H1 (cell line): ENCODE data around the gene ELP5. TPM values are rescaled to one million over a fixed set of nuclear protein-coding genes. Genes with fewer than 3 reads are reported as not detected.

Source experiments
- BACH1 ChIP-seq: IDR thresholded peaks from 2 replicates; pipeline ENCODE4 v1.6.1; 2012; ENCODE audit warnings: low read length, improper control_type of control experiment
- BRCA1 ChIP-seq: IDR thresholded peaks from 2 replicates; pipeline ENCODE4 v1.6.1; 2012; ENCODE audit warnings: low read depth, low read length, improper control_type of control experiment
- POLR2A ChIP-seq, 2 experiments: IDR thresholded peaks; 1 replicate in 1 of 2; 2 replicates in 1 of 2; pipeline ENCODE4 v1.6.1; 2011; ENCODE audit warnings: low read depth in 2 of 2, low read length in 2 of 2, mild to moderate bottlenecking in 2 of 2; ENCODE audit errors: control extremely low read depth in 1 of 2
- SP1 ChIP-seq: IDR thresholded peaks from 2 replicates; pipeline ENCODE4 v1.6.1; 2011; ENCODE audit warnings: low read depth, low read length
- polyA plus RNA-seq, 7 experiments: library from polyadenylated mRNA; depleted of rRNA in 3 of 7; stranded (reverse) in 5 of 7; unstranded in 2 of 7; fragments of >200 nt in 5 of 7; fragments of 200-250 nt in 2 of 7; gene quantifications; 1 replicate in 5 of 7; 2 replicates in 1 of 7; 4 replicates in 1 of 7; pipeline versions ENCODE4 v1.2.1 to v1.2.3, GENCODE V29; 2011 to 2013; ENCODE audit warnings: missing spikeins in 2 of 7, mixed read lengths in 2 of 7
- total RNA-seq: library from RNA; stranded (reverse); fragmentation: NEBNext Ultra II Directional; extraction: Animal tissue kit (Norgen Biotek cat#: 25700); gene quantifications from 2 replicates; pipeline ENCODE4 v1.2.1, GENCODE V29; 2021
- TF ChIP-seq, protein P1 (sequence below): fragments of 300-600 bp; sonication (generic); IDR thresholded peaks from 2 replicates; pipeline ENCODE4 v1.7.1; 2012; ENCODE audit warnings: low read length, moderate library complexity, mild to moderate bottlenecking, inconsistent platforms; ENCODE audit not compliant: insufficient replicate concordance

Gene ELP5
- total and polyA plus RNA-seq, 2 of the 8 experiments (the other 6 are each of a cell fraction or from before 2014, with no cell fraction given) = 75.4 to 107 TPM

DNA sequence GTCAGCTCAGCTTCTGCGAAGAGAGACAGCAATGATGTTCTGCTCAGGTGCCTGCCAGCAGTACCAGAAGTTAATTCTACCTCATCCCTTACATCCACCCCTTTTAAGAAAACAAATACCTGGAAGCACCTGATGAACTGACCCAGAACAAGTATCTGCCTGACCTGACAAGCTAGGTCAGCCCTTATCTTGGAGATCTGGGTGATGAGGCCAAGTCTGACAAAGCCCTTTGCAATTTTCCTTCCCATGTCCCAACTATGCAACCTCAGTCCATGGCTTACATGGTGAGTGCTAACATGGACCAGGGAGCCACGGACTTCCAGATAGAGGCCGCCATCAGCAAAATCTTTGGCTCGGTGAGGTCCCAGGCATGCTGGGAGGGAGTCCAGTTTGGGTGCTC, 28.6 kb upstream of the ELP5 start (continued):
- TF ChIP-seq, protein P1, sequence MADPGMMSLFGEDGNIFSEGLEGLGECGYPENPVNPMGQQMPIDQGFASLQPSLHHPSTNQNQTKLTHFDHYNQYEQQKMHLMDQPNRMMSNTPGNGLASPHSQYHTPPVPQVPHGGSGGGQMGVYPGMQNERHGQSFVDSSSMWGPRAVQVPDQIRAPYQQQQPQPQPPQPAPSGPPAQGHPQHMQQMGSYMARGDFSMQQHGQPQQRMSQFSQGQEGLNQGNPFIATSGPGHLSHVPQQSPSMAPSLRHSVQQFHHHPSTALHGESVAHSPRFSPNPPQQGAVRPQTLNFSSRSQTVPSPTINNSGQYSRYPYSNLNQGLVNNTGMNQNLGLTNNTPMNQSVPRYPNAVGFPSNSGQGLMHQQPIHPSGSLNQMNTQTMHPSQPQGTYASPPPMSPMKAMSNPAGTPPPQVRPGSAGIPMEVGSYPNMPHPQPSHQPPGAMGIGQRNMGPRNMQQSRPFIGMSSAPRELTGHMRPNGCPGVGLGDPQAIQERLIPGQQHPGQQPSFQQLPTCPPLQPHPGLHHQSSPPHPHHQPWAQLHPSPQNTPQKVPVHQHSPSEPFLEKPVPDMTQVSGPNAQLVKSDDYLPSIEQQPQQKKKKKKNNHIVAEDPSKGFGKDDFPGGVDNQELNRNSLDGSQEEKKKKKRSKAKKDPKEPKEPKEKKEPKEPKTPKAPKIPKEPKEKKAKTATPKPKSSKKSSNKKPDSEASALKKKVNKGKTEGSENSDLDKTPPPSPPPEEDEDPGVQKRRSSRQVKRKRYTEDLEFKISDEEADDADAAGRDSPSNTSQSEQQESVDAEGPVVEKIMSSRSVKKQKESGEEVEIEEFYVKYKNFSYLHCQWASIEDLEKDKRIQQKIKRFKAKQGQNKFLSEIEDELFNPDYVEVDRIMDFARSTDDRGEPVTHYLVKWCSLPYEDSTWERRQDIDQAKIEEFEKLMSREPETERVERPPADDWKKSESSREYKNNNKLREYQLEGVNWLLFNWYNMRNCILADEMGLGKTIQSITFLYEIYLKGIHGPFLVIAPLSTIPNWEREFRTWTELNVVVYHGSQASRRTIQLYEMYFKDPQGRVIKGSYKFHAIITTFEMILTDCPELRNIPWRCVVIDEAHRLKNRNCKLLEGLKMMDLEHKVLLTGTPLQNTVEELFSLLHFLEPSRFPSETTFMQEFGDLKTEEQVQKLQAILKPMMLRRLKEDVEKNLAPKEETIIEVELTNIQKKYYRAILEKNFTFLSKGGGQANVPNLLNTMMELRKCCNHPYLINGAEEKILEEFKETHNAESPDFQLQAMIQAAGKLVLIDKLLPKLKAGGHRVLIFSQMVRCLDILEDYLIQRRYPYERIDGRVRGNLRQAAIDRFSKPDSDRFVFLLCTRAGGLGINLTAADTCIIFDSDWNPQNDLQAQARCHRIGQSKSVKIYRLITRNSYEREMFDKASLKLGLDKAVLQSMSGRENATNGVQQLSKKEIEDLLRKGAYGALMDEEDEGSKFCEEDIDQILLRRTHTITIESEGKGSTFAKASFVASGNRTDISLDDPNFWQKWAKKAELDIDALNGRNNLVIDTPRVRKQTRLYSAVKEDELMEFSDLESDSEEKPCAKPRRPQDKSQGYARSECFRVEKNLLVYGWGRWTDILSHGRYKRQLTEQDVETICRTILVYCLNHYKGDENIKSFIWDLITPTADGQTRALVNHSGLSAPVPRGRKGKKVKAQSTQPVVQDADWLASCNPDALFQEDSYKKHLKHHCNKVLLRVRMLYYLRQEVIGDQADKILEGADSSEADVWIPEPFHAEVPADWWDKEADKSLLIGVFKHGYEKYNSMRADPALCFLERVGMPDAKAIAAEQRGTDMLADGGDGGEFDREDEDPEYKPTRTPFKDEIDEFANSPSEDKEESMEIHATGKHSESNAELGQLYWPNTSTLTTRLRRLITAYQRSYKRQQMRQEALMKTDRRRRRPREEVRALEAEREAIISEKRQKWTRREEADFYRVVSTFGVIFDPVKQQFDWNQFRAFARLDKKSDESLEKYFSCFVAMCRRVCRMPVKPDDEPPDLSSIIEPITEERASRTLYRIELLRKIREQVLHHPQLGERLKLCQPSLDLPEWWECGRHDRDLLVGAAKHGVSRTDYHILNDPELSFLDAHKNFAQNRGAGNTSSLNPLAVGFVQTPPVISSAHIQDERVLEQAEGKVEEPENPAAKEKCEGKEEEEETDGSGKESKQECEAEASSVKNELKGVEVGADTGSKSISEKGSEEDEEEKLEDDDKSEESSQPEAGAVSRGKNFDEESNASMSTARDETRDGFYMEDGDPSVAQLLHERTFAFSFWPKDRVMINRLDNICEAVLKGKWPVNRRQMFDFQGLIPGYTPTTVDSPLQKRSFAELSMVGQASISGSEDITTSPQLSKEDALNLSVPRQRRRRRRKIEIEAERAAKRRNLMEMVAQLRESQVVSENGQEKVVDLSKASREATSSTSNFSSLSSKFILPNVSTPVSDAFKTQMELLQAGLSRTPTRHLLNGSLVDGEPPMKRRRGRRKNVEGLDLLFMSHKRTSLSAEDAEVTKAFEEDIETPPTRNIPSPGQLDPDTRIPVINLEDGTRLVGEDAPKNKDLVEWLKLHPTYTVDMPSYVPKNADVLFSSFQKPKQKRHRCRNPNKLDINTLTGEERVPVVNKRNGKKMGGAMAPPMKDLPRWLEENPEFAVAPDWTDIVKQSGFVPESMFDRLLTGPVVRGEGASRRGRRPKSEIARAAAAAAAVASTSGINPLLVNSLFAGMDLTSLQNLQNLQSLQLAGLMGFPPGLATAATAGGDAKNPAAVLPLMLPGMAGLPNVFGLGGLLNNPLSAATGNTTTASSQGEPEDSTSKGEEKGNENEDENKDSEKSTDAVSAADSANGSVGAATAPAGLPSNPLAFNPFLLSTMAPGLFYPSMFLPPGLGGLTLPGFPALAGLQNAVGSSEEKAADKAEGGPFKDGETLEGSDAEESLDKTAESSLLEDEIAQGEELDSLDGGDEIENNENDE = no peak
- no peak for TF ChIP-seq SP1
- no peak for TF ChIP-seq BRCA1
- TF ChIP-seq POLR2A (IDR thresholded peaks at IDR 0.05; ENCODE audit: control extremely low read depth in 1 of 2, low read depth in 2 of 2, low read length in 2 of 2) = no peak; a peak in 1 of 3 replicates
- no peak for TF ChIP-seq BACH1
